GM21576 (cell line): ENCODE measurements around the gene PCDH18.
"Not testable (repeated sequence)": the region's sequence is repeated elsewhere in the genome, so short reads cannot be mapped to it uniquely, and the experiment has no call there.

ENCODE experiments used
- ATAC-seq: cut with Tn5 transposase; IDR thresholded peaks from one replicate; pipeline ENCODE4 v1.9.1; 2021; ENCODE audit warnings: mild to moderate bottlenecking, moderate library complexity; ENCODE audit not compliant: unreplicated experiment

Gene PCDH18

DNA sequence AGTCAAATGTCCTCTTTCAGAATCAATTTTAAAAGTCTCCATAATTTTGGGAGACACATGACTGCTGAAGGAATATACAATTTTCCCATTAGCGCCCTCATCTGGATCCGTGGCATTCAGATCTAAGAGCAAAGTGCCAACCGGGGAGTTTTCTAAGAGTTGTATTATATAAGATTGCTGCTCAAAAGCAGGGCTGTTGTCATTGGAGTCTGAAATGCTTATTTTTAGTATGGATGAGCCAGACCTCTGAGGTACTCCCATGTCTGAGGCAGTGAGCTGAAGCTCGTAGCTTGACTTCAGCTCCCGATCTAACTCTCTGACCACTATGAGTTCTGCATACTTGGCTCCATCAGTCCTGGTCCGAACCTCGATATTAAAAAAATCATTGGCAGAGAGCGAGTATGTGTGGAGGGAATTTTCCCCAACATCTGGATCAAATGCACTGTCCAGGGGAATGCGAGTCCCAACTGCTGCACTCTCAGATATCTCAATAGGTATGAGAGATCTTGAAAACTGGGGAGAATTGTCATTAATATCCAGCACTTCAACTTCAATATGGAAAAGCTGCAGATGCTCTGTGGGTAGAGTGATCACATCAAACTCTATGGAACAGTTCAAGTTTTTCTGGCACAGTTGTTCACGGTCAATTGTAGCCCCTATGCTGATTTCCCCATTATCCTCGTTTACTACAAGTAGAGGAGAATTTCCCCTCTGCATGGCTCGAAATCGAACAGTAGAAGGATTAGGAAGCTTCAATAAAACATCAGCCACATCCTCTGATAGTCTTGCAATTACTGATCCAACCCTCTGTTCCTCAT lies 917 bp downstream of the PCDH18 start:
- ATAC-seq = no peak

DNA sequence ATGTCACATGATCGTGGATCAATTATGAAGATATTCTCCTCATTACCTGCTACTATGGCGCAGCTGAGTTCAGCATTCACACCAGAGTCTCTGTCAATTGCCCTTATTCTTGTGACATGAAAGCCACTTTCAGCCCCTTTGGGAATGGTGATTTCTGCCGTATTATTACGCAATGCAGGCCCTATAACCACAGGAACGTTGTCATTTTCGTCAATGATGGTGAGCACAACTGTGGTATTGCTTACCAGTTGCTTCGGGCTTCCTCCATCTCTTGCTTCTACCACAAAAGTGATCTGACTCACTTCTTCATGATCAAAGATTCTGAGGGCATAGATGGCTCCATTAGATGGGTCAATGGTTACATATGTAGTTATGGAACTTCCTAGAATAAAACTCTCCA lies 2.1 kb downstream of the PCDH18 start:
- ATAC-seq = no peak

DNA sequence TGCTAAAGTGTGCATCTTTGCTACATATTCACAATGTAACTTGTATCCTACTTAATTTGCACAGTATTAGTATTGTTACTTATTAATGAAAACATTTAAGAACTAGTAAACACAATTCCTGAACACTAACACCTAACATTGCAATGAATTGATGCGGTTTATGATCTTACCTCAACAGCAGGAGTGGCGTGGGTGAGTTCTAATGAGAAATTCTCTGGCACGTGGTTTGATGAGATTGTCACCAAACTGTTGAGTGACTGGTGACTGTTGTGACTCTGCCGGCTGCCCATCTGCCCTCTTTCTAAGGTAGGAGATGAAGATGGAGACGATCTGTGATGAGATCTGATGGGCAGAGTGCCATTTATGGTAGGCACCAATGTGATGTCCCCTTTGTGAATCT lies 2.9 kb downstream of the PCDH18 start:
- ATAC-seq = no peak

DNA sequence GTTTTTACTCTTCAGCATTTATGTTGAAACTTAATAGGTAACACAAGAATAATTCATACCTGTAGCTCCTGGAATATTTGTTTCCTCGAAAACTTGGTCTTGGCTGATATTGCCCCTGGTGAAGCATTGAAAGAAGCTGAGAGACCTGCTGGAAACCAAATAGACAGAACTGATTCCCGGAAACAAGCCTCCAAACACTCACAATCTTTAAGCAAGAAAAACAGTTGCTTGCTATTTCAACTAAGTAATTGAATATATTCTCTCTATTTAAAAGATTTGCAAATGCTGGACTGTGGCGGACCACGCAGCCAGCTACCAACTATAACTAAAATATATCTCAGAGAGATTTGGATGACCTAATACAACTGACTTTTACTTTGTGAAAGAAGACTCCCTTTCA lies 3.6 kb downstream of the PCDH18 start:
- no peak for ATAC-seq

DNA sequence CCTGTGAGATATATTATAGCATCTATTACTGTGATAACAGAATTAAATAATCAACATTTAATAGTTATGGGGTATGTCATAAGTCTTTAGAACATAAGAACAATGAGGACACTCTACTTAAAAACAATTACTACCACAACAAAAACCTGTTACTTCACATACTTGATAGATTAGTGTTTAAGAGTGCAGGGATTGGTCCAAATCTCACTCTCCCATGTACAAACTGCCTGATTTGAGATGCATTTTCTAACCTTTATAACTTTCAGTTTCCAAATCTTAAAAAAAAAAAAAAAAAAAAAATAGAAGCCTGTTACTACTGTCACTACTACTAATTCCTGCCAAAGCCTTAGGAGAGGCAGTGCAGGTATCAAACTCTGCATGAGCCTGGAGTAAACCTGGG lies 5.6 kb downstream of the PCDH18 start:
- no peak for ATAC-seq

DNA sequence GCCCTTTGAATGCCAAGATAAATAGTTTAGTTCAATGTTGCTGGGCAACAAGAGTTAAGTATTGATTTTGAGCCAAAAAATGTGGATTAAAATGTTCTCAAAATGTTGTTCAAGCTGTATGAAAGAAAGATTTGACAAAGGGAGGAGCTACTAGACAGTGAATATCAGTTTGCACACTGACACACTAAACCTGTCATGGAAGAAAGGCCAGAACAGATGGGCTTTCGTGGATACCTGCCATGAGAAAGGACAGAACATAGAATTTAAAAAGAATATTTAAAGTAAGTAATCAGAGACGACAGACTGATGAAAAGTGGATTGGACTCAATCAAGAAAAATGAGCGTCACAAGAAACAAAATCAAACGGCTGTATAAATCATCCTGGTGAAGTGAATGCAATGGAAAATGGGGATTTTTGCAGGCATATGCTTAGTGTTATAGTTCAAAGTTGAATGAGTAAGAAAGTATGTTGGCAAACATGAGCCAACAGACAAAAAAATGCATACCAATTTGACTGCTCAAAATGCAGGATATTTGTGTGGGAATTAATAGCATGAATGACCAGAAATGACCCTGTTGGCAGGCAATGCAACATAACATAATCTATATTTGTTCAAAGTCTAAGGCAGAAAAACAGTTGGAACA lies 7.4 kb downstream of the PCDH18 start:
- ATAC-seq = no peak

DNA sequence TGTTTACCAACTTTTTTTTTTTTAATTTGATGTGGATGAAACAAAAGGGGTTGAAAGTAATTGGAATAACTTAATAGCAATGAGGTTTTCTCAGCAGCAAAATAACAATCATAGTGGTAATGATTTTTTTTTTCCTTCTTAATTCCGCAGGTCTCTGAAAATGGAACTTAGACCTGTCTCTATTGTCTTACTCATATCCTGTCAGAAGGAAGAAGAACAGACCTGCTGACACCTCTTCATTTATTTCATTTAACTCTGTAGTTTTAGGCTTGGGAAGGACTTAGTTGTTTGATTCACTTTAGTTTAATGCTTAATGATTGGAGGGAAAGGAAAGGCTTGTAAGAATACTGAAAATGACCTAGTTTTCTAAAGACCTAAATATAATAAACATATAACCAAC lies 9.0 kb downstream of the PCDH18 start:
- ATAC-seq = no peak

DNA sequence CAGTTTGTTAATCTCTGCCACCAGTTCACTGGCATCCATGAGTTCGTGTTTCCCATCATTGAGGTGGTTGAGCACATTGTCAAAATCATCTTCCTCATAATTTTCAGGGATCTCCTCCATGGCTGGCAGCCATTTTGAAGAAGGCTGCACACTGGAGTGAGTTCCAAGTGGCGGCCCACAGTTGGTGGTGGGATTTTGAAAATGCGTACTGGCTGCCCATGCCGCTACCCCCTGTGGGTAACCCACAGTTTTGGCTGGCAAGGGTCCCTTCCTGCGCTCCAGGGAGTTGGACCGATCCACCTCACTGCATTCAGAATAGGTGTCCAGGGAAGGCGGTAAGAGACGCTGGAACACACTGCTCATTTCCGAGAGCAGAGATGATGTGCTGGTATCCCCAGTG lies 11.2 kb downstream of the PCDH18 start:
- no peak for ATAC-seq

DNA sequence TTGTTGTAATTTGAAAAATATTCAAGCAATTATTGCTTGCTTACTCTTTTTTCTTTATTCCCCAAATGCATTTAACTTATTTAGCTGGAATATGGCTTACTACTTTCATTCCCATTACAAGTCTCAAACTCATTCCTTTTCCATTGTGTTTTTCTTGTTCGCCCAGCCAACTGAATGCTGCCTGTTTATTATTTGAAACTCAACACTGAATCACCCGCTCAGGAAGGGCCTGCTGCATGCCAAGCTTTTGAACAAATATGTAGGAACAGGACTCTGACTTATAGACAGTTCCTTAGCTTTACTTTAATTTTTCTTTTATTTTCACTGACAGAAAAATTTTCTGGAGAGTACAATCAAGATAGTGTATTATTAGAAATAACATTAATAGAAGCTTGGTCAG lies 12.9 kb downstream of the PCDH18 start:
- no peak for ATAC-seq

DNA sequence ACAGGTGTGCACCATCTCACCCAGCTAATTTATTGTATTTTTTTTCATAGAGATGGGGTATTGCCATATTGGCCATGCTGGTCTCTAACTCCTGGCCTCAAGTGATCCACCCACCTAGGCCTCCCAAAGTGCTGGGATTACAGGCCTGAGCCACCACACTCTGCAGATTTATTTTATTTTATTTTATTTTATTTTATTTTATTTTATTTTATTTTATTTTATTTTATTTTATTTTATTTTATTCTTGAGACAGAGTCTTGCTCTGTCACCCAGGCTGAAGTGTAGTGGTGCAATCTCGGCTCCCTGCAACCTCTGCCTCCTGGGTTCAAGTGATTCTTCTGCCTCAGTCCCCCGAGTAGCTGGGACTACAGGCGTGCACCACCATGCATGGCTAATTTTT lies 15.0 kb downstream of the PCDH18 start:
- not testable (repeated sequence) for ATAC-seq

DNA sequence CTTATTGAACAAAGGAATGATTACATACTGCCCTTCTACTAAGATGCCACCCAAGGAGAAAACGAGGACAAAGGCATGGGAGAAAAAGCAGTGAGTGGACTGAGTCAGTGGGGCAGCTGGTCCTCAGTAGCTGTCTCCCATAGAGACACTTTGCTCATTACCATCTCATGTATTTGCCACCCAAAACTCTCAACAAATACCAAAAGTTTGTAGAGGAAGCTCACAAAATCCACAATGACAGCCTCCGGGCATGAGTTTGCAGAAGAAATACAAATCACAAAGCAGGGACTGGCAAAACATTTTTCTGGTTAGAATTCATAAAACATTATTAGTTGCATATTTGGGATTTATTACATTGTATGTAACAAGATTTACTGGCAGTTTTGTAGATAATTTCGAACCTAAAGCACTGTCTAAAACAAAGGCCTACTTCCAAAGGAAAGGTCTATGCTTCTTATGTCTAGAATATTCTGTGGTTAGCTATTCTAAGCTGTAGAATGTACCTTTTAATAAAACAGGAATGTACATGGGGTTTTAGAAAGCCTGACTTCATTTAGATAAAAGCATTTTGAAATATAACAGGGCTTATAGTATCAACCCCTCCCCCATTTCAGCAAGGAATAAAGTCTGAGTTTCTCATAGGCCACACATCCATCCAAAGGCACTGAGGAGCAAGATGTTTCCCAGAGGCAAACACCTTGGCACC lies 17.7 kb downstream of the PCDH18 start:
- ATAC-seq = no peak

DNA sequence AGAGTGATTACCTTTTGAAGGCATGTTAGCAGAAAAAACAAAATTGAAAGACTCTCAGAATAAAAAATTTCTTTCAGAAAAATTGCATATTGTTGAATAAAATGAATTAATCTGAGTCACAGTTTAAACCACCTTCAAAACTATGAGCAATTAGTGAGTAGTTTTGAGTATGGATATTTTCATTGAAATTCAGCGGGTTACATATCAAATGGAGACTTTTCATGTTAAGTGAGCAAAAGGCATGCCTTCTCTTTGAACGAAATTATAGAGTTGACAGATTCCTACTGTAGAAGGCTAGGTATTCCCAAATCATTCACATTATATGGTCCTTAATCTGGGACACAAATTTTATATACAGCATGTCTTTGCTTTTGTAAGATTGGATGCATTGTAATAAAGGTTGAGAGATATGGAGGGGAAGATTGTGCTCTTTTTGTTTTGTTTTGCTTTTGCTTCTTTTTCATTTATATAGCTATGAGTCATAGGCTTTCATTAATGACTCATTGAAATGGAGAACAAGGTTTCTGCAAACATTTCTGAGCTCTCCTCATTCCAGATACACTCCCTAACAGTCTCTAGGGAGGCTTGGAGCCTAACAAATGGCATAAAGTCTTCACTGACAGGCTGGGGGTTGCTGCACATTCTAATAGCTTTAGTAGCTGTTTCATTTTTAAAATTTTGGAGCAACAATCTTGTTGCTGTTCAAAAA lies 21.6 kb downstream of the PCDH18 start:
- no peak for ATAC-seq

DNA sequence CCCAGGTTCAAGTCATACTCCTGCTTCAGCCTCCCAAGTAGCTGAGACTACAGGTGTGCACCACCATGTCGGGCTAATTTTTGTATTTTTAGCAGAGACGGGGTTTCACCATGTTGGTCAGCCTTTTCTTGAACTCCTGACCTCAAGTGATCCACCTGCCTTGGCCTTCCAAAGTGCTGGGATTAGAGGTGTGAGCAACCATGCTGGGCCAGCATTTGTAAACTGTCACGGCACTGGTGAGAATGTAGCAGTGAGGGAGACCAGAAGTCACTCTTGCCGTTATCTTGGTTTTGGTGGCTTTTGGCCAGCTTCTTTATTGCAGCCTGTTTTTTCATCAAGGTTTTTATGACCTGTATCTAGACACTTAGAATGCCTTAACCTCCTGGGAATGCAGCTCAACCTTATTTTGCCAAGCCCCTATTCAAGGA lies 22.4 kb downstream of the PCDH18 start:
- no peak for ATAC-seq

DNA sequence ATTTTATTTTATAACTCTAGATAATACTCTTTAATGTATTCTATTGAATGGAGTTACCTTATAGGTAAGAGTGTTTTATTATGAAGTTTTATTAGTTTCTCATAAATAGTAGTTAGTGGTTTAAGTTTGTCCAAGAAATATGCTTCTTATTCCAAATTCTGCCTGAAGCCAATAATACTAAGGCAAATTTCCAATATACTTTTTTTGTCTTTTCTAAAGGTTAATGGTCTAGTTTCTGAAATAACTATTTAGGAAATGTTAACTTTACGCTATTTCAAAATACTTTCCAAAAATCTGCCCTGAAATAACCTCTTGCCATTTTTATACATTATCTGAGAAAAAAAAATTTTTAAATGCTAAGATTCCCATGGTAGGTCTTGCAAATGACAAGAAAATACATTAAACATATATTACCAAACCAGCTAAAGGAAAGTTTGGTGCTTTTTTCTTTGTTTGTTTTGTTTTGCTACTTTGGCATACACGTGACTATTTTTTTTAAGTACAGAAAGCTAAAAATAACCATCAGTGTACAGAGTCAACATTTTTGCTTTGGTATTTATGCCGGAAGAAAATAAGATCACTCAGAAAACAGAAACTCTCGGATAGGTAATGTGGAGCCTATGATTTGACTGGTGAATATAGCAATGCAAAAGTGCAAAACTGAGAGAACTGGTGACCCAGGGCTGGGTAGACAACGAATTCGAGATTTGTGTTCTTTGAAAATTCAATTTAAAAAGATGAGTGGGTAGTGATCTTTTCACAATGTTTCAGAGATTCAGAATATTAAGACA lies 29.8 kb downstream of the PCDH18 start:
- ATAC-seq = no peak

DNA sequence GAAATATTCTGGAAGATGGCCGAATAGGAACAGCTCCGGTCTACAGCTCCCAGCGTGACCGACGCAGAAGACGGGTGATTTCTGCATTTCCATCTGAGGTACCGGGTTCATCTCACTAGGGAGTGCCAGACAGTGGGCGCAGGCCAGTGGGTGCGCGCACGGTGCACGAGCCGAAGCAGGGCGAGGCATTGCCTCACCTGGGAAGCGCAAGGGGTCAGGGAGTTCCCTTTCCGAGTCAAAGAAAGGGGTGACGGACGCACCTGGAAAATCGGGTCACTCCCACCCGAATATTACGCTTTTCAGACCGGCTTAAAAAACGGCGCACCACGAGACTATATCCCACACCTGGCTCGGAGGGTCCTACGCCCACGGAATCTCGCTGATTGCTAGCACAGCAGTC lies 36.0 kb downstream of the PCDH18 start:
- ATAC-seq = not testable (repeated sequence)

DNA sequence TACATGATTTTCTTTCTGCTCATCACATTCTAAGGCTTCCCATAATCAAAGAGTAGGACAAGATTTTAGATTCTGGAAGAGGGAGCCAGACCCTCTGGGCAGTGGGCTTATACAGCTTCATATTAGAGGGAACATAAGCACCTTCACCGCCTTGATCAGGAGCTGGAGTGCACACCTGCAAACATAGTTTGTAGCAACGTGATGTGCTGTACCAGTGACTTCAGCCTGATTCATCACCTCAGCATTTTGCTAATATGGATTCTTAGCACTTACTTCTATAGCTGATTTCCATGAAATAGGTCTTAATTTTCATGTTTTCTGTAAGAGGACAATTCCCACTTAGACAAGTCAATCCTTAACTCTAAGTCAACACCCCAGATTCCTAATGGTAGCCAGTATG lies 36.7 kb downstream of the PCDH18 start:
- ATAC-seq = no peak

DNA sequence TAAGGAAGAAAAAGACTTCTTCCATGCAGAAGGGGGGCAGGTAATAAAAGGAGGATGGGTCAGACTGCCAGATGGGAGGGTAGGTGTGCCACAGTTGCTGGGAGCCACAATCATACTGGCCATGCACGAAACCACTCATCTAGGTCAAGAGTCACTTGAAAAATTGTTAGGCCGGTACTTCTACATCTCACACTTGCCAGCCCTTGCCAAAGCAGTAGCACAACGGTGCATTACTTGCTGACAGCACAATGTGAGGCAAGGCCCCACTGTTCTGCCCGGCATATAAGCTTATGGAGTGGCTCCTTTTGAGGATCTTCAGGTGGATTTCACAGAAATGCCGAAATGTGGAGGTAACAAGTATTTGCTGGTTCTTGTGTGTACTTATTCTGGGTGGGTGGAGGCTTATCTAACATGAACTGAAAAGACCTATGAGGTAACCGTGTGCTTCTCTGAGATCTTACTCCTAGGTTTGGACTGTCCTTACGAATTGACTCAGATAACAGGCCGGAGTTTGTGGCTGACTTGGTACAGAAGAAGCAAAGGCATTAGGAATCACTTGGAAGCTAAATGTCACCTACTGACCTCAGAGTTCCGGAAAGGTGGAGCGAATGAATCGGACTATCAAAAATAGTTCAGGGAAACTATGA lies 48.9 kb downstream of the PCDH18 start:
- not testable (repeated sequence) for ATAC-seq

DNA sequence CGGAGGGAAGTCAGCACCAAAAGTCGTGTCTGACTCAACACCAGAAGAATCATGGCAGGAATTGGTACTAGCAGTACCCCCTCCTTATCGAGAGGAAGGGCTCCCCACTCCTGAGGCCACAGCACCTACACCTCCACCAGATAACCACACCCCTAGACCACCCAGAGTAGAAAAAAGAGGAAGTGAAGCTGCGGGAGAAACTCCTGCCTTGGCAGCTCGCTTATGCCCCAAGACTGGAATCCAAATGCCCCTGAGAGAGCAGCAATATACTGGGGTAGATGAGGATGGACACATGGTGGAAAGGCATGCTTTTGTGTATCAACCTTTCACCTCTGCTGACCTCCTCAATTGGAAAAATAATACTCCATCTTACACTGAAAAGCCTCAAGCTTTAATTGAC lies 52.6 kb downstream of the PCDH18 start:
- ATAC-seq = not testable (repeated sequence)

DNA sequence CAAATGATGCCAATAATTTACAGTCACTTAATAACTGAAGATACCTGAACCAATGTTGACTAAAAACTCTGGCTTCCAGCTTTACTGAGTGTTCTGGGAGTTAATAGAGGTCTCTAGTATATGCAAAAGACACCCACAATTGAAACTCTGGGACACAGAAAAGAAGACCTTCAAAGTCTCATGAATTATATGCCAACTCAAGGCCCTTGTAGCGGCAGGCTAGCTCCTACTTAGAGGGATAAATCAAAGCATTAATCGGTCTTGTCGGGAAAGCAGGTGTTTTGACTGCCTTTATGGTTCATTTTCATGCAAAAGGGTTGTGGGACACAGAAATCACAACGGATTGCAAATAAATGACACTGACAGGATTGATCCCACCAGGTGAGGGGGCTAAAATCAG lies 55.9 kb downstream of the PCDH18 start:
- ATAC-seq = no peak

DNA sequence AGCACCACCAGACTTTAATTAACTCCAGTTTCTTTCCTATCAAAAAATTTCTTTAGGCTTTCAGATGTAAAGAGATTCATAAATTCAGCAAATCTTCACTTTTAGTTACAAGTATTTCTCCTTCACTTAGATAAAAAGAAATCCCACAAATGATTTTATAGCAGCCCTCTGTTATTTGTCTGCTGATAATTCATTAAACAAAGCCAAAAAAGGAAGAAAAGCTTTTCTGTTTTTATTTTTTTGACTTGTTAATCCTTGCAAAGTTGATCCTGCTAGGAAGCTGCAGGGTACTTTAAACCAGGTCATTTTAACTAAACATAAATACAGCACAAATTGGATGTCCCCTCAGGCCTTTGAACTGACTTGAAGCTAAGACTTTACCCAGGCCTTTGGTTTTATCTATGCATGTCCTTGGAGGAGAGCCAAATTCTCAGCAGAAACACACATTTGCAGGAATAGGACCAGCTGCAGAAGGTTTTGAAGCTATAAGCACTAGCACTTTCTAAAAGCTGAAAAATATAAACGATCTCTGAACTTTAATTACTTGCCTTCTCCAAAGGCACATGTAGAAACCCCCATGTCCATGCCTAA lies 57.5 kb downstream of the PCDH18 start:
- no peak for ATAC-seq
